ENCODE results near the gene PP2D1. TPM values are rescaled to one million over a fixed set of nuclear protein-coding genes. Genes with fewer than 3 reads are reported as not detected.

The PP2D1 gene
- total RNA-seq, 1 experiment from 2014 or later = not detected

- Histone ChIP-seq H3K9me2 (replicated peaks; ENCODE audit: low read length) (no peaks in the 10 kb centered on the region), H4K20me1 (ENCODE audit: low read length) (peaks cover 28% of the 10 kb centered on the region), H3K36me3 (ENCODE audit: low read depth, low read length) (no peaks in the 10 kb centered on the region; the same call in 1 of the 2 replicates), H3K9ac (ENCODE audit: low read length) (peak overlapping the region; percentile 90), H3K4me3 (ENCODE audit: low read length) (peak overlapping the region; percentile 87), H3K27ac (ENCODE audit: low read length) (peak overlapping the region; percentile 87), H3K4me1 (ENCODE audit: insufficient read depth, low read length) (peaks cover 38% of the 10 kb centered on the region), H3K27me3 (ENCODE audit: low read length) (no peaks in the 10 kb centered on the region), H3K79me2 (ENCODE audit: low read length) (peaks cover 33% of the 10 kb centered on the region), H3F3A (ENCODE audit: low read length, unreplicated experiment) (no peaks in the 10 kb centered on the region), H2AFZ (ENCODE audit: low read length) (peak overlapping the region; percentile 98), H3K9me3 (ENCODE audit: low read length) (no peaks in the 10 kb centered on the region), H3K4me2 (ENCODE audit: low read length) (peak overlapping the region; percentile 92)
- peak; percentile 69 for DNase-seq
- BruUV-seq (replicated peaks) = no TSS peak
- intact Hi-C loops (cut with micrococcal nuclease) = no loop called here
- ATAC-seq = no peak
- POLR2A ChIA-PET (ENCODE audit: unreplicated experiment) = interaction anchor here (0.6 kb wide), 1 partner anchor 58 kb away, joined by 3 read pairs; no protein-coding TSS in a partner anchor
- CTCF ChIA-PET = no interaction called here
- TF ChIP-seq EZH2phosphoT487 (IDR thresholded peaks at IDR 0.05; ENCODE audit: borderline replicate concordance, low read length) = no peak
- no peak for TF ChIP-seq CTCF (conservative IDR thresholded peaks at IDR 0.05; ENCODE audit: low read depth, low read length)
Measured at GRCh38 chr3:19945534-19945933, 66.5 kb downstream of the PP2D1 start.

- Histone ChIP-seq H3K27me3 (ENCODE audit: low read length) (no peaks in the 10 kb centered on the region), H3K27ac (ENCODE audit: low read length) (no peak overlapping the region), H3K4me1 (ENCODE audit: insufficient read depth, low read length) (peaks cover 14% of the 10 kb centered on the region), H3K4me2 (ENCODE audit: low read length) (no peak overlapping the region), H3K9ac (ENCODE audit: low read length) (no peak overlapping the region), H3K79me2 (ENCODE audit: low read length) (no peaks in the 10 kb centered on the region), H3K9me2 (replicated peaks; ENCODE audit: low read length) (no peaks in the 10 kb centered on the region), H3K9me3 (ENCODE audit: low read length) (no peaks in the 10 kb centered on the region), H3K4me3 (ENCODE audit: low read length) (no peak overlapping the region), H2AFZ (ENCODE audit: low read length) (no peak overlapping the region), H3K36me3 (ENCODE audit: low read depth, low read length) (no peaks in the 10 kb centered on the region), H3F3A (ENCODE audit: low read length, unreplicated experiment) (no peaks in the 10 kb centered on the region), H4K20me1 (ENCODE audit: low read length) (no peaks in the 10 kb centered on the region)
- ATAC-seq = no peak
- DNase-seq = no peak
- POLR2A ChIA-PET (ENCODE audit: unreplicated experiment) = no interaction called here
- intact Hi-C loops (cut with micrococcal nuclease) = no loop called here
- no TSS peak for BruUV-seq (replicated peaks)
- TF ChIP-seq CTCF (conservative IDR thresholded peaks at IDR 0.05; ENCODE audit: low read depth, low read length) (no peak), EZH2phosphoT487 (IDR thresholded peaks at IDR 0.05; ENCODE audit: borderline replicate concordance, low read length) (no peak), EZH2 (IDR thresholded peaks at IDR 0.05; ENCODE audit: low read length, unreplicated experiment) (no peak)
- CTCF ChIA-PET = no interaction called here
Measured at GRCh38 chr3:19940643-19941042, 71.4 kb downstream of the PP2D1 start.

- no peak for TF ChIP-seq EZH2phosphoT487 (IDR thresholded peaks at IDR 0.05; ENCODE audit: borderline replicate concordance, low read length)
- no peak for TF ChIP-seq EZH2 (IDR thresholded peaks at IDR 0.05; ENCODE audit: low read length, unreplicated experiment)
- TF ChIP-seq CTCF (conservative IDR thresholded peaks at IDR 0.05; ENCODE audit: low read depth, low read length) = no peak
- H3K36me3 ChIP-seq (ENCODE audit: low read depth, low read length) = no peaks in the 10 kb centered on the region
- intact Hi-C loops (cut with micrococcal nuclease) = no loop called here
- H3K9me3 ChIP-seq (ENCODE audit: low read length) = no peaks in the 10 kb centered on the region
- H3K79me2 ChIP-seq (ENCODE audit: low read length) = no peaks in the 10 kb centered on the region
- H2AFZ ChIP-seq (ENCODE audit: low read length) = no peak overlapping the region
- no peaks in the 10 kb centered on the region for H4K20me1 ChIP-seq (ENCODE audit: low read length)
- POLR2A ChIA-PET (ENCODE audit: unreplicated experiment) = no interaction called here
- no TSS peak for BruUV-seq (replicated peaks)
- no peak overlapping the region for H3K27ac ChIP-seq (ENCODE audit: low read length)
- no peaks in the 10 kb centered on the region for H3K9me2 ChIP-seq (replicated peaks; ENCODE audit: low read length)
- CTCF ChIA-PET = no interaction called here
- H3K4me1 ChIP-seq (ENCODE audit: insufficient read depth, low read length) = no peaks in the 10 kb centered on the region
- DNase-seq (no peak), ATAC-seq (no peak)
- H3K4me3 ChIP-seq (ENCODE audit: low read length) = no peak overlapping the region
- H3K27me3 ChIP-seq (ENCODE audit: low read length) = no peaks in the 10 kb centered on the region
- no peaks in the 10 kb centered on the region for H3F3A ChIP-seq (ENCODE audit: low read length, unreplicated experiment)
- no peak overlapping the region for H3K9ac ChIP-seq (ENCODE audit: low read length)
- H3K4me2 ChIP-seq (ENCODE audit: low read length) = no peak overlapping the region
Measured at GRCh38 chr3:19938295-19938627, 73.8 kb downstream of the PP2D1 start.

Measured in PC-3 (cell line).